Neural cell (in vitro differentiated cells): ENCODE results near the gene NOS1AP. TPM values are rescaled to one million over a fixed set of nuclear protein-coding genes. Genes with fewer than 3 reads are reported as not detected.

ENCODE experiments used
- H2AFZ ChIP-seq: fragments of 200-600, 300-800 bp; sonication (generic), shearing (Covaris generic); 2 replicates; pipeline ENCODE4 v1.6.0; 2014; ENCODE audit warnings: low read depth, mild to moderate bottlenecking, antibody characterized with exemption, low read length, moderate library complexity
- H3F3A ChIP-seq: fragments of 200-600 bp; shearing (Covaris generic); 2 replicates; pipeline ENCODE4 v1.6.1; 2016; ENCODE audit warnings: mild to moderate bottlenecking, moderate library complexity, mixed read lengths, antibody characterized with exemption, low read length; ENCODE audit not compliant: insufficient read depth, poor library complexity, severe bottlenecking
- H3K27ac ChIP-seq: fragments of 200-600, 300-800 bp; sonication (generic), shearing (Covaris generic); 2 replicates; pipeline ENCODE4 v1.5.1; 2014; ENCODE audit warnings: mild to moderate bottlenecking, low read length, moderate library complexity
- H3K27me3 ChIP-seq: fragments of 300-800, 200-600 bp; sonication (generic), shearing (Covaris generic); 2 replicates; pipeline ENCODE4 v1.6.0; 2014; ENCODE audit warnings: mild to moderate bottlenecking, low read depth, low read length, moderate library complexity; ENCODE audit not compliant: insufficient read depth
- H3K36me3 ChIP-seq: fragments of 300-800, 200-600 bp; sonication (generic), shearing (Covaris generic); 2 replicates; pipeline ENCODE4 v1.5.1; 2014; ENCODE audit warnings: mild to moderate bottlenecking, antibody characterized with exemption, low read length, moderate library complexity; ENCODE audit not compliant: insufficient read depth
- H3K4me2 ChIP-seq: fragments of 300-800, 200-600 bp; sonication (generic), shearing (Covaris generic); 2 replicates; pipeline ENCODE4 v1.6.0; 2014; ENCODE audit warnings: mild to moderate bottlenecking, low read length
- H3K4me3 ChIP-seq: fragments of 300-800, 200-600 bp; sonication (generic), shearing (Covaris generic); 2 replicates; pipeline ENCODE4 v1.5.1; 2014; ENCODE audit warnings: mild to moderate bottlenecking, low read length, moderate library complexity
- H3K79me2 ChIP-seq: fragments of 200-600 bp; shearing (Covaris generic); replicated peaks from 2 replicates; pipeline ENCODE4 v1.6.0; 2014; ENCODE audit warnings: mild to moderate bottlenecking, low read length, moderate library complexity; ENCODE audit not compliant: insufficient read depth
- H3K9ac ChIP-seq: fragments of 300-800, 200-600 bp; sonication (generic), shearing (Covaris generic); 2 replicates; pipeline ENCODE4 v1.6.1; 2016; ENCODE audit warnings: mild to moderate bottlenecking, low read length, mixed read lengths
- H3K9me2 ChIP-seq: fragments of 200-600 bp; shearing (Covaris generic); 2 replicates; pipeline ENCODE4 v1.6.1; 2016; ENCODE audit warnings: mild to moderate bottlenecking, low read length, mixed read lengths; ENCODE audit not compliant: insufficient read depth
- H3K9me3 ChIP-seq: fragments of 200-600, 300-800 bp; sonication (generic), shearing (Covaris generic); 2 replicates; pipeline ENCODE4 v1.6.1; 2016; ENCODE audit warnings: mild to moderate bottlenecking, mixed run types, low read length, moderate library complexity, mixed read lengths
- H4K20me1 ChIP-seq: fragments of 200-600 bp; shearing (Covaris generic); 2 replicates; pipeline ENCODE4 v1.6.1; 2016; ENCODE audit warnings: mild to moderate bottlenecking, mixed run types; ENCODE audit not compliant: insufficient read depth
- EP300 ChIP-seq: fragments of 450-650 bp; conservative IDR thresholded peaks from 2 replicates; pipeline ENCODE4 v1.6.1; 2014; ENCODE audit warnings: antibody characterized with exemption, mild to moderate bottlenecking, moderate library complexity; ENCODE audit not compliant: poor library complexity, severe bottlenecking
- EZH2 ChIP-seq: fragments of 200-600, 300-800 bp; shearing (Covaris generic), sonication (generic); IDR thresholded peaks from 2 replicates; pipeline ENCODE4 v1.6.1; 2014; ENCODE audit warnings: antibody characterized with exemption, low read length, borderline replicate concordance, mild to moderate bottlenecking; ENCODE audit not compliant: insufficient read depth, poor library complexity, severe bottlenecking
- MXI1 ChIP-seq: fragments of 450-650 bp; conservative IDR thresholded peaks from 2 replicates; pipeline ENCODE4 v1.6.1; 2014; ENCODE audit warnings: antibody characterized with exemption, mild to moderate bottlenecking; ENCODE audit not compliant: poor library complexity, severe bottlenecking
- POLR2AphosphoS5 ChIP-seq: IDR thresholded peaks from 2 replicates; pipeline ENCODE4 v1.6.1; 2012
- RAD21 ChIP-seq: fragments of 450-650 bp; conservative IDR thresholded peaks from 2 replicates; pipeline ENCODE4 v1.6.1; 2014; ENCODE audit warnings: antibody characterized with exemption, mild to moderate bottlenecking, moderate library complexity
- REST ChIP-seq: IDR thresholded peaks from 2 replicates; pipeline ENCODE4 v1.6.1; 2012; ENCODE audit warnings: borderline replicate concordance
- SMC3 ChIP-seq: fragments of 450-650 bp; conservative IDR thresholded peaks from 2 replicates; pipeline ENCODE4 v1.6.1; 2014; ENCODE audit warnings: antibody characterized with exemption, mild to moderate bottlenecking, moderate library complexity; ENCODE audit not compliant: poor library complexity
- TAF1 ChIP-seq: IDR thresholded peaks from 2 replicates; pipeline ENCODE4 v1.6.1; 2012; ENCODE audit warnings: low read depth
- polyA plus RNA-seq: library from polyadenylated mRNA; depleted of rRNA; stranded (reverse); fragments of >200 nt; gene quantifications from 2 replicates; pipeline ENCODE4 v1.2.3, GENCODE V29; 2014
- TF ChIP-seq, protein P1 (sequence below): fragments of 450-650 bp; IDR thresholded peaks from 2 replicates; pipeline ENCODE4 v1.5.1; 2014; ENCODE audit warnings: antibody characterized with exemption, mild to moderate bottlenecking, moderate library complexity; ENCODE audit not compliant: poor library complexity, severe bottlenecking

NOS1AP gene
- polyA plus RNA-seq, 1 donor from 2014 or later = 5.3 TPM

- H3K4me3 ChIP-seq = no peak overlapping the region
- H3F3A ChIP-seq = peaks cover 4% of the 10 kb centered on the region
- H3K79me2 ChIP-seq = peaks cover 16% of the 10 kb centered on the region
- no peak overlapping the region for H3K27ac ChIP-seq
- H3K4me2 ChIP-seq = no peak overlapping the region
- H3K36me3 ChIP-seq = no peaks in the 10 kb centered on the region
- no peaks in the 10 kb centered on the region for H3K9me3 ChIP-seq
- H3K9me2 ChIP-seq = no peaks in the 10 kb centered on the region
- H2AFZ ChIP-seq = no peak overlapping the region
- TF ChIP-seq, protein P1, sequence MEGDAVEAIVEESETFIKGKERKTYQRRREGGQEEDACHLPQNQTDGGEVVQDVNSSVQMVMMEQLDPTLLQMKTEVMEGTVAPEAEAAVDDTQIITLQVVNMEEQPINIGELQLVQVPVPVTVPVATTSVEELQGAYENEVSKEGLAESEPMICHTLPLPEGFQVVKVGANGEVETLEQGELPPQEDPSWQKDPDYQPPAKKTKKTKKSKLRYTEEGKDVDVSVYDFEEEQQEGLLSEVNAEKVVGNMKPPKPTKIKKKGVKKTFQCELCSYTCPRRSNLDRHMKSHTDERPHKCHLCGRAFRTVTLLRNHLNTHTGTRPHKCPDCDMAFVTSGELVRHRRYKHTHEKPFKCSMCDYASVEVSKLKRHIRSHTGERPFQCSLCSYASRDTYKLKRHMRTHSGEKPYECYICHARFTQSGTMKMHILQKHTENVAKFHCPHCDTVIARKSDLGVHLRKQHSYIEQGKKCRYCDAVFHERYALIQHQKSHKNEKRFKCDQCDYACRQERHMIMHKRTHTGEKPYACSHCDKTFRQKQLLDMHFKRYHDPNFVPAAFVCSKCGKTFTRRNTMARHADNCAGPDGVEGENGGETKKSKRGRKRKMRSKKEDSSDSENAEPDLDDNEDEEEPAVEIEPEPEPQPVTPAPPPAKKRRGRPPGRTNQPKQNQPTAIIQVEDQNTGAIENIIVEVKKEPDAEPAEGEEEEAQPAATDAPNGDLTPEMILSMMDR = no peak
- no peak for TF ChIP-seq EZH2
- TF ChIP-seq EP300 = no peak
- TF ChIP-seq SMC3 = no peak
- no peak for TF ChIP-seq MXI1
- TF ChIP-seq RAD21 = no peak
- TF ChIP-seq TAF1 = no peak
- H3K27me3 ChIP-seq = no peaks in the 10 kb centered on the region
- H4K20me1 ChIP-seq = no peaks in the 10 kb centered on the region
- H3K9ac ChIP-seq = no peak overlapping the region
Measured at GRCh38 chr1:162134646-162135045, 65.2 kb downstream of the NOS1AP start.

DNA sequence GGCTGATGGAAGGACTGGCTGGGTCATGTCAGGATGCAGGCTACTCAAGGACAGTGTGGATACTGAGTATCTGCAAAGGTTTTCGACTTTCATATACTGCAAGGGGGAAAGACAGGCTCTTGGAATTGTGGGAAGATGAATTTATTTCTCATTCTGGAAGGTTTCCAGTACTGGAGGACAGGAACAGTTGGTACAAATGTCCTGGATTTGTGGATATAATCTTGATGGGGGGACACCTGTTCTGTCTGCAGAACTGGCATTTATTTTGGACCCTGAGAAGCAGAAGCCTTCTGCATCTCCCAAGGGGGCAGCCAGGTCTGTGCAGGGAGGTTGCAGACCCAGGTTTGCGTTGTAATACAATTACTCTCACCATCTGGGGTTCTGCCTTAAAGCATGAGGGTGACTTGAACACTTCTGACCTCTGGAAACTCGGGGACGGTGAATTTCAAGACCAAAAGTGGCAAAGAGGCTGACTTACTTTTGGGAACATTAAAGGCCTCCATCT lies 65.8 kb downstream of the NOS1AP start:
- no peaks in the 10 kb centered on the region for H4K20me1 ChIP-seq
- H3K79me2 ChIP-seq = peaks cover 22% of the 10 kb centered on the region

More for the DNA sequence above, 65.8 kb downstream of the NOS1AP start:
- H3K4me3 ChIP-seq = no peak overlapping the region
- H2AFZ ChIP-seq = no peak overlapping the region
- TF ChIP-seq, protein P1 = no peak
- TF ChIP-seq EP300 (no peak), RAD21 (no peak), POLR2AphosphoS5 (no peak), REST (no peak), MXI1 (no peak), SMC3 (no peak), TAF1 (no peak), EZH2 (no peak)
- H3K27me3 ChIP-seq = no peaks in the 10 kb centered on the region
- H3K36me3 ChIP-seq = no peaks in the 10 kb centered on the region
- no peak overlapping the region for H3K4me2 ChIP-seq
- H3K9me2 ChIP-seq = no peaks in the 10 kb centered on the region
- H3K9me3 ChIP-seq = no peaks in the 10 kb centered on the region
- H3K27ac ChIP-seq = no peak overlapping the region
- peaks cover 4% of the 10 kb centered on the region for H3F3A ChIP-seq
- H3K9ac ChIP-seq = no peak overlapping the region
